ENCODE data around the gene ZNF480.
"Not testable (repeated sequence)": the region's sequence is repeated elsewhere in the genome, so short reads cannot be mapped to it uniquely, and the experiment has no call there.

The ZNF480 gene

DNA sequence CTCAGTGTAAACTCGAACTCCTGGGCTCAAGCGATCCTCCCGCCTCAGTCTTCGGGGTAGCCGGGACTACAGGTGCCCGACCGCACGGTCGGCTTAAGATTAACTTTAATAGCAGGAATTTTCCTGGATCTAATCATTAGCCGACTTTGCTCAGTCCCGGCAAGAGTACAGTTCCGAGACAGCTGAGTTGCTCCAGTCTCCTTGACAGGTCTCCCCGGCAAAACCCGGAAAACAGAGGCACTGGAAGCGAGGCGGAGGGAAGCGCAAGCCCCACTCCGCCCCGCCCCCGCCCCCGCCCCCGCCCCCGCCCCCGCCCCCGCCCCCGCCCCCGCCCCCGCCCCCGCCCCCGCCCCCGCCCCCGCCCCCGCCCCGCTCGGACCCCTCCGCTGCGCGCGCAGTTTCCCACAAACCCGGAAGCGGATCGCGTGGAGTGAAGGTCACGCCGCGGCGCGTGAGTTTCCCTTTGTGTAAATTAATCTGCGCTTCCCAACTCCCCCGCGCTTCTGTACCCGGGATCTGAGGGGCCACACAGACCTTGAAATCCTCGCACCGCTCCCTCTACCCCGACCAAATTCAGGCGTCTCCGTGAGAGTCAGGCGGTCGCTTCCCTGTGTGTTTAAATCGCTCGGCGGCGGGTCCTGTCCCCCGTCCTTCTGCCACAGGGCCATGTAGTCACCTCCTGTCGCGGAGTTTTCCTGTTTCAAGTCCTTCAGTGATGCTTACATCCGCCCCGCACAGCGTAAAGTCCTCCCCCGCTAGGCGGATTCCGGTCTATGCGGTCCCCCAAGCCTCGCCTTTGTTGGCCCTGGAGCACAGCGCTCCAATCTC, at the start of gene ZNF480:
Gene ZNF480, plus strand, starts transcription at position 397 of the 828 bp plus-strand sequence. CDS start 3,244 bp downstream, outside the sequence.
- Histone ChIP-seq H3K4me3 (peak within 1 kb of the TSS; percentile 84), H3K36me3 (ENCODE audit: insufficient read depth, low read length) (peaks cover 41% of the 10 kb centered on the region), H3K27ac (peak within 1 kb of the TSS; percentile 84), H3K9me3 (ENCODE audit: low read depth, low read length) (peaks cover 16% of the 10 kb centered on the region), H3K9ac (ENCODE audit: insufficient read length) (peak within 1 kb of the TSS; percentile 97)
- DNase-seq (ENCODE audit: low read depth, low spot score): no peak
- no peak for TF ChIP-seq EZH2 (IDR thresholded peaks at IDR 0.05)
- TF ChIP-seq POLR2AphosphoS5 (IDR thresholded peaks at IDR 0.05; ENCODE audit: borderline replicate concordance, low read depth, low read length): peak; percentile 80

- no peak overlapping the region for H3K4me3 ChIP-seq
- DNase-seq (ENCODE audit: low read depth, low spot score): no peak
- no peak overlapping the region for H3K27ac ChIP-seq
These were observed 48.7 kb upstream of the ZNF480 start for GRCh38 chr19:52248241-52248640.

DNA sequence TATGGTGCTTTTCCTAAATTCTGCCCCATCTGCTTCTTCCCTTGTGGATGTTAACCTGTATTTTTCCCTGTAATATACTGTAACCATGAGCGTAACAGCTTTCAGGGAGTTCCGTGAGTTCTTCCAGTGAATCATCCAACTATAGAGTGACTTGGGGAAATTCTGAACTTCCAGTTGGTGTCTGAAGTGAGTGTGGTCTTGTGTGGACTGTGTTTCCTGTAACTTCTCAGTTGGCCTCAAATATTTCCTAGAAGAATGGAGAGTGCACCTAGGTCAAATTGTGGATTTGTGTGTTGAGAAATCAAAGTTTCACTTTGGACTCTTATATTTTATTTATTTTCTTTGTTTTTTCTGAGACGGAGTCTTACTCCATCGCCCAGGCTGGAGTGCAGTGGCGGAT, 38.5 kb upstream of the ZNF480 start:
- Histone ChIP-seq H3K9me3 (ENCODE audit: low read depth, low read length) (no peaks in the 10 kb centered on the region), H3K4me3 (no peak overlapping the region), H3K27ac (no peak overlapping the region), H3K9ac (ENCODE audit: insufficient read length) (no peak overlapping the region), H3K36me3 (ENCODE audit: insufficient read depth, low read length) (no peaks in the 10 kb centered on the region)
- no peak for DNase-seq (ENCODE audit: low read depth, low spot score)
- TF ChIP-seq EZH2 (IDR thresholded peaks at IDR 0.05) (no peak), FOXP2 (optimal IDR thresholded peaks at IDR 0.05; ENCODE audit: control extremely low read depth, extremely low read length, insufficient read depth) (no peak), POLR2AphosphoS5 (IDR thresholded peaks at IDR 0.05; ENCODE audit: borderline replicate concordance, low read depth, low read length) (no peak)

More at GRCh38 chr19:52248241-52248640, 48.7 kb upstream of the ZNF480 start:
- H3K36me3 ChIP-seq (ENCODE audit: insufficient read depth, low read length): no peaks in the 10 kb centered on the region
- H3K9me3 ChIP-seq (ENCODE audit: low read depth, low read length): no peaks in the 10 kb centered on the region
- H3K9ac ChIP-seq (ENCODE audit: insufficient read length): no peak overlapping the region
- TF ChIP-seq FOXP2 (optimal IDR thresholded peaks at IDR 0.05; ENCODE audit: control extremely low read depth, extremely low read length, insufficient read depth): no peak
- no peak for TF ChIP-seq EZH2 (IDR thresholded peaks at IDR 0.05)
- TF ChIP-seq POLR2AphosphoS5 (IDR thresholded peaks at IDR 0.05; ENCODE audit: borderline replicate concordance, low read depth, low read length): no peak

- not testable (repeated sequence) for H3K27ac ChIP-seq; H3K36me3 ChIP-seq (ENCODE audit: insufficient read depth, low read length); DNase-seq (ENCODE audit: low read depth, low spot score); H3K9ac ChIP-seq (ENCODE audit: insufficient read length); H3K9me3 ChIP-seq (ENCODE audit: low read depth, low read length); H3K4me3 ChIP-seq
These were observed 31.4 kb upstream of the ZNF480 start for GRCh38 chr19:52265556-52265955.

- Histone ChIP-seq H3K4me3 (peak within 1 kb of the TSS; percentile 99), H3K36me3 (ENCODE audit: insufficient read depth, low read length) (peaks cover 36% of the 10 kb centered on the region), H3K9me3 (ENCODE audit: low read depth, low read length) (peaks cover 5% of the 10 kb centered on the region), H3K9ac (ENCODE audit: insufficient read length) (peak within 1 kb of the TSS; percentile 100), H3K27ac (peak within 1 kb of the TSS; percentile 97)
- peak; percentile 76 for DNase-seq (ENCODE audit: low read depth, low spot score)
- TF ChIP-seq FOXP2 (optimal IDR thresholded peaks at IDR 0.05; ENCODE audit: control extremely low read depth, extremely low read length, insufficient read depth): no peak
- no peak for TF ChIP-seq EZH2 (IDR thresholded peaks at IDR 0.05)
- peak; percentile 89 for TF ChIP-seq POLR2AphosphoS5 (IDR thresholded peaks at IDR 0.05; ENCODE audit: borderline replicate concordance, low read depth, low read length)
These were observed 27.4 kb upstream of the ZNF480 start, which contains the start of gene ZNF766 for GRCh38 chr19:52269338-52270261. ZNF766 (plus strand) TSS chr19:52269587; CDS start chr19:52269614, 27 bp downstream.

GRCh38 chr19:52270266-52270885, 26.6 kb upstream of the ZNF480 start:
- Histone ChIP-seq H3K36me3 (ENCODE audit: insufficient read depth, low read length) (peaks cover 41% of the 10 kb centered on the region), H3K9me3 (ENCODE audit: low read depth, low read length) (peaks cover 5% of the 10 kb centered on the region), H3K9ac (ENCODE audit: insufficient read length) (peak overlapping the region; percentile 100), H3K4me3 (peak overlapping the region; percentile 99), H3K27ac (peak overlapping the region; percentile 97)
- no peak for TF ChIP-seq POLR2AphosphoS5 (IDR thresholded peaks at IDR 0.05; ENCODE audit: borderline replicate concordance, low read depth, low read length)
- no peak for TF ChIP-seq FOXP2 (optimal IDR thresholded peaks at IDR 0.05; ENCODE audit: control extremely low read depth, extremely low read length, insufficient read depth)
- no peak for TF ChIP-seq EZH2 (IDR thresholded peaks at IDR 0.05)
- no peak for DNase-seq (ENCODE audit: low read depth, low spot score)

GRCh38 chr19:52273301-52273700, 23.7 kb upstream of the ZNF480 start:
- Histone ChIP-seq H3K9me3 (ENCODE audit: low read depth, low read length) (peaks cover 11% of the 10 kb centered on the region), H3K4me3 (no peak overlapping the region), H3K9ac (ENCODE audit: insufficient read length) (no peak overlapping the region), H3K27ac (no peak overlapping the region), H3K36me3 (ENCODE audit: insufficient read depth, low read length) (peaks cover 65% of the 10 kb centered on the region)
- no peak for DNase-seq (ENCODE audit: low read depth, low spot score)
- TF ChIP-seq FOXP2 (optimal IDR thresholded peaks at IDR 0.05; ENCODE audit: control extremely low read depth, extremely low read length, insufficient read depth): no peak
- TF ChIP-seq EZH2 (IDR thresholded peaks at IDR 0.05): no peak
- no peak for TF ChIP-seq POLR2AphosphoS5 (IDR thresholded peaks at IDR 0.05; ENCODE audit: borderline replicate concordance, low read depth, low read length)

DNA sequence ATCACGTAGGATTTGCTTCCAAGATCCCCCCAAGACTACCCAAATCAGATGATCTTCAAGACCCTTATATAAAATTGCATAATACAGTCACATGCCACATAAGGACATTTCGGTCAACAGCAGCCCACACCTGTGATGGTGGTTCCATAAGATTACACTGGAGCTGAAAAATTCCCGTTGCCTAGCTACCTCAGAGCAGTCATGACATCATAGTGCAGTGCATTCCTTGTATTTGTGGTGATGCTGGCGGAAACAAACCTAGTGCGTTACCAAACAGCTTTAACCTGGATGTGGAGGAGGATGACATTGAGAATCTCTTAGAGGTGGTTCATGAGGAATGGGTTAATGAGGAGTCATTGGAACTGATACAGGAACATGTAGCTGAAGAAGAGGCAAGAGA, 22.8 kb upstream of the ZNF480 start:
- H3K9me3 ChIP-seq (ENCODE audit: low read depth, low read length): peaks cover 11% of the 10 kb centered on the region
- DNase-seq (ENCODE audit: low read depth, low spot score): no peak
- TF ChIP-seq EZH2 (IDR thresholded peaks at IDR 0.05) (no peak), FOXP2 (optimal IDR thresholded peaks at IDR 0.05; ENCODE audit: control extremely low read depth, extremely low read length, insufficient read depth) (no peak), POLR2AphosphoS5 (IDR thresholded peaks at IDR 0.05; ENCODE audit: borderline replicate concordance, low read depth, low read length) (no peak)
- no peak overlapping the region for H3K27ac ChIP-seq
- H3K9ac ChIP-seq (ENCODE audit: insufficient read length): no peak overlapping the region
- peaks cover 70% of the 10 kb centered on the region for H3K36me3 ChIP-seq (ENCODE audit: insufficient read depth, low read length)
- H3K4me3 ChIP-seq: no peak overlapping the region
